ENCODE measurements around the gene BDP1.
A peak's percentile ranks its signal among the peaks of the same experiment; 100 is the strongest.

DNA sequence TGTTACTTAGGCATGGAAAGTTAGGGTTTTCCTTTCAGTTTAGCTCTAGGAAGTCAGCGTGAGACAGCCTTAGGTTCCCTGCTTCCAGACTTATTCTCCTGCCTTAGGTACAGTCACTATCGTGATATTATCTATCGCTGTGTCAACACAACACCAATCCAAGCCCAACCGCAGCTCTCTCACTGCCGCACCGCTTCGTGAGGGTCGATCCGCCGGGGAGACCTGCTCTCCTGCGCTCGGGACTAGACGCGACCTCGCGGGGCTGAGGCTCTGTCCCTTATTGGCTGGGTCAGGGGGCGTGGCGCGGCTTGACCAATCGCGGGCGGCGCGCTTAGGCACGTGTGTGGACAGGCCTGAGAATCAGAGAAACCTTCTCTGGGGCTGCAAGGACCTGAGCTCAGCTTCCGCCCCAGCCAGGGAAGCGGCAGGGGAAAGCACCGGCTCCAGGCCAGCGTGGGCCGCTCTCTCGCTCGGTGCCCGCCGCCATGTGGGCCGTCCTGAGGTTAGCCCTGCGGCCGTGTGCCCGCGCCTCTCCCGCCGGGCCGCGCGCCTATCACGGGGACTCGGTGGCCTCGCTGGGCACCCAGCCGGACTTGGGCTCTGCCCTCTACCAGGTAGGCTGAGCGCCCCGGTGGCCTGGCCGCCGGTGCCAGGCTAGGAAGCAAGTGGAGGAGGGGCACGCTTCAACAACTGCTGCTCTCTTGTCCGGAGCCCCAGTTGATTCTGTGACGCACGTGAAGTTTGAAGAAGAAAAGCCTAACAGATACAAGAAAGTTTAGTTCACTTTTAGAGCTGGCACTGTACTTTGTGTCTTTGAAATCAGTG lies 131.7 kb downstream of the BDP1 start, which contains the start of gene MCCC2:
- TF ChIP-seq, protein P1, sequence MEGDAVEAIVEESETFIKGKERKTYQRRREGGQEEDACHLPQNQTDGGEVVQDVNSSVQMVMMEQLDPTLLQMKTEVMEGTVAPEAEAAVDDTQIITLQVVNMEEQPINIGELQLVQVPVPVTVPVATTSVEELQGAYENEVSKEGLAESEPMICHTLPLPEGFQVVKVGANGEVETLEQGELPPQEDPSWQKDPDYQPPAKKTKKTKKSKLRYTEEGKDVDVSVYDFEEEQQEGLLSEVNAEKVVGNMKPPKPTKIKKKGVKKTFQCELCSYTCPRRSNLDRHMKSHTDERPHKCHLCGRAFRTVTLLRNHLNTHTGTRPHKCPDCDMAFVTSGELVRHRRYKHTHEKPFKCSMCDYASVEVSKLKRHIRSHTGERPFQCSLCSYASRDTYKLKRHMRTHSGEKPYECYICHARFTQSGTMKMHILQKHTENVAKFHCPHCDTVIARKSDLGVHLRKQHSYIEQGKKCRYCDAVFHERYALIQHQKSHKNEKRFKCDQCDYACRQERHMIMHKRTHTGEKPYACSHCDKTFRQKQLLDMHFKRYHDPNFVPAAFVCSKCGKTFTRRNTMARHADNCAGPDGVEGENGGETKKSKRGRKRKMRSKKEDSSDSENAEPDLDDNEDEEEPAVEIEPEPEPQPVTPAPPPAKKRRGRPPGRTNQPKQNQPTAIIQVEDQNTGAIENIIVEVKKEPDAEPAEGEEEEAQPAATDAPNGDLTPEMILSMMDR (IDR thresholded peaks at IDR 0.05) = no peak
- TF ChIP-seq POLR2A (IDR thresholded peaks at IDR 0.05) = peak in 1 of 2 donors; percentile 90
